Measurements from ENCODE around the gene SLC2A9. TPM values are rescaled to one million over a fixed set of nuclear protein-coding genes. Genes with fewer than 3 reads are reported as not detected.

SLC2A9 gene
- total and polyA plus RNA-seq, 8 donors, result 0.61 to 35.3 (median 2.7) TPM

DNA sequence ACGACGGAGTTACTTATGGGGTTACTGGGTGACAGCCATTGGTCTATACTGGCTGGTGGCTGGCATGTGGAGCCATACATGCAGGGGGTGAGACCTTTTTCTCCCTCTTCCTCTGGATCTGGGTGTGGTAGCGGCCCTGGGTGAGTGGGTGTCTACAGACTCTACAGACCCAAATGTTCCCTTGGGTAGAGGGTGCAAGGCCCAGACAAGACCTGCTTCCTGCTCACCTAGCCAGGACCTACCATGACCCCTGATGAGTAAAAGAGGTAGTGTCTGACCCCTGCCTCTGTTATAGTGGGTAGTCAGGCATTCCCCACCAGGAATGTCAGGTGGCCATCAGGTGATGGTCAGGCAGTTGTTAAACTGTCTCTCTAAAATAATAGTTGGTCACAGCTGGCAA, 66.8 kb downstream of the SLC2A9 start:
- WGBS, 5 donors, result 78 to 100% (median 93%) methylated on average over 3 of the region's 3 CpGs
- no peaks in the 10 kb centered on the region for H3K27me3 ChIP-seq
- peaks cover 0 to 3% (median 0%) of the 10 kb centered on the region in 4 donors for H3K4me1 ChIP-seq
- no peak for DNase-seq
- intact Hi-C loops (cut with DNase I; ENCODE audit: low total_unique reads), result no loop called here
- TF ChIP-seq, protein P1, sequence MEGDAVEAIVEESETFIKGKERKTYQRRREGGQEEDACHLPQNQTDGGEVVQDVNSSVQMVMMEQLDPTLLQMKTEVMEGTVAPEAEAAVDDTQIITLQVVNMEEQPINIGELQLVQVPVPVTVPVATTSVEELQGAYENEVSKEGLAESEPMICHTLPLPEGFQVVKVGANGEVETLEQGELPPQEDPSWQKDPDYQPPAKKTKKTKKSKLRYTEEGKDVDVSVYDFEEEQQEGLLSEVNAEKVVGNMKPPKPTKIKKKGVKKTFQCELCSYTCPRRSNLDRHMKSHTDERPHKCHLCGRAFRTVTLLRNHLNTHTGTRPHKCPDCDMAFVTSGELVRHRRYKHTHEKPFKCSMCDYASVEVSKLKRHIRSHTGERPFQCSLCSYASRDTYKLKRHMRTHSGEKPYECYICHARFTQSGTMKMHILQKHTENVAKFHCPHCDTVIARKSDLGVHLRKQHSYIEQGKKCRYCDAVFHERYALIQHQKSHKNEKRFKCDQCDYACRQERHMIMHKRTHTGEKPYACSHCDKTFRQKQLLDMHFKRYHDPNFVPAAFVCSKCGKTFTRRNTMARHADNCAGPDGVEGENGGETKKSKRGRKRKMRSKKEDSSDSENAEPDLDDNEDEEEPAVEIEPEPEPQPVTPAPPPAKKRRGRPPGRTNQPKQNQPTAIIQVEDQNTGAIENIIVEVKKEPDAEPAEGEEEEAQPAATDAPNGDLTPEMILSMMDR (IDR thresholded peaks at IDR 0.05), result no peak
- TF ChIP-seq EP300 (IDR thresholded peaks at IDR 0.05) (no peak), POLR2A (IDR thresholded peaks at IDR 0.05) (no peak)
- no peaks in the 10 kb centered on the region for H3K9me3 ChIP-seq
- H3K4me3 ChIP-seq, result no peak overlapping the region
- H3K27ac ChIP-seq, result no peak overlapping the region
- no peaks in the 10 kb centered on the region for H3K36me3 ChIP-seq

DNA sequence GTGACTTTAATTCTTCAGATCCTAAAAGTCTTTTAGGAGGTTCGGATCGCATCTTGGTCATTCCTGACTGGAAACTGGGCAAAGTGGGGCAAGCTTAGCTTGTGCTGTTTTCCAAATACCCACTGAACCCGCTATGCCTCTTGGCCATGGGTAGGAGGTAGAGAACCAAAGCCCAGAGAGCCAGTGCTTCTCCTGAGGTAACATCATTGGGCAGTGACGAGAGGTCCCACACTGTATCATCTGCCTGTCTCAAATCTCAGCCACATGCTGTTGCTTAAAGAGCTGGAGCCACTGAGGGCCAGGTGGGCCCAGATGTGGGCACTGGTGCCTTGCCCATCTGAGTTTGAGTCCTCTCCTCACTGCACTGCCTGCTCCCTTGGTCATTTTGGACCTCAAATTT, 68.2 kb downstream of the SLC2A9 start:
- H3K27ac ChIP-seq, result no peak overlapping the region
- no peaks in the 10 kb centered on the region for H3K36me3 ChIP-seq
- DNase-seq, result no peak
- no peak overlapping the region for H3K4me3 ChIP-seq
- intact Hi-C loops (cut with DNase I; ENCODE audit: low total_unique reads), result no loop called here
- 79 to 95% (median 90%) methylated on average over 4 of the region's 4 CpGs for WGBS, 5 donors
- H3K9me3 ChIP-seq, result no peaks in the 10 kb centered on the region
- peaks cover 0 to 3% (median 0%) of the 10 kb centered on the region in 4 donors for H3K4me1 ChIP-seq
- TF ChIP-seq EP300 (IDR thresholded peaks at IDR 0.05), result no peak
- no peak for TF ChIP-seq POLR2AphosphoS5 (IDR thresholded peaks at IDR 0.05)
- TF ChIP-seq POLR2A (IDR thresholded peaks at IDR 0.05), result no peak
- TF ChIP-seq, protein P1 (IDR thresholded peaks at IDR 0.05), result no peak
- H3K27me3 ChIP-seq, result no peaks in the 10 kb centered on the region

DNA sequence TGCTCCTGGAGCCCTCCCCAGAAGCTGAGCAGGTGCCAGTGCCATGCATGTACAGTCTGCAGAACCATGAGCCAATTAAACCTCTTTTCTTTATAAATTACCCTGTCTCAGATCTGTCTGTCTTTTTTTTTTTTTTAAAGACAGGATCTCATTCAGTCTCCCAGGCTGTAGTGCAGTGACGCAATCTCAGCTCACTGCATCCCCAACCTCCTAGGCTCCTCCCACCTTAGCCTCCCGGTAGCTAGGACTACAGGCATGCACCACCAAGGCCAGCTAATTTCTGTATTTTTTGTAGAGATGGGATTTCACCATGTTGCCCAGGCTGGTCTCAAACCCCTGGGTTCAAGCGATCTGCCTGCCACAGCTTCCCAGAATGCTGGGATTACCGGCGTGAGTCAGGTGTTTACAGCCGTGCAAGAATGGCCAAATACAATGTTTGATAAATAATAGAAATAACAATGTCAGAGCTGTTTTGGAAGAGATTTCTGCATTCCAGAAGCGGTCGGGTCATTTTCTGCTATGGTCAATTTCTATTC, 68.8 kb downstream of the SLC2A9 start:
- Histone ChIP-seq H3K4me3 (no peak overlapping the region), H3K27ac (no peak overlapping the region), H3K36me3 (no peaks in the 10 kb centered on the region), H3K4me1 (peaks cover 0 to 9% (median 3%) of the 10 kb centered on the region in 4 donors), H3K9me3 (no peaks in the 10 kb centered on the region), H3K27me3 (no peaks in the 10 kb centered on the region)
- intact Hi-C loops (cut with DNase I; ENCODE audit: low total_unique reads), result no loop called here
- no peak for DNase-seq
- WGBS, 5 donors, result 44 to 55% (median 52%) methylated on average over 8 of the region's 8 CpGs
- TF ChIP-seq, protein P1 (IDR thresholded peaks at IDR 0.05), result no peak
- TF ChIP-seq EP300 (IDR thresholded peaks at IDR 0.05) (no peak), POLR2A (IDR thresholded peaks at IDR 0.05) (no peak), POLR2AphosphoS5 (IDR thresholded peaks at IDR 0.05) (no peak)

DNA sequence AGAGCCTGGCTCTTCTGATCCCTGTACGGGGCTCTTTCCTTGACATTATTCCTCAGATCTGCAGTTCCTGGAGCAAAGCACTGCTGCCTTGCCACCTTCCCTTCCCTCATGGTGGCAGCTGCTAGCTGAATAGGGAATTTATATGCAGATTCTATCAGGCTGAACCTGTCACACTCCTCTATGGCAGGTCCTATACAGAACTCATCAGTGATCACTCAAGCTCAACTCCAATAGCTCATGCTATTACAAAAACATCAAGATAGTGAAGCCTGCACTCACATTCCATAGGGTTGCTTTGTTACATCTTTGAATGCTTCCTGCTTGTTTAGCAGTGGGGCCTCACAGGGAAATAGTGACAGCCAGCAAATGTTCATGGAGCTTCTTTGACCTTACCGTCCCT, 71.7 kb downstream of the SLC2A9 start:
- Histone ChIP-seq H3K9me3 (no peaks in the 10 kb centered on the region), H3K4me1 (peaks cover 0 to 17% (median 8%) of the 10 kb centered on the region in 4 donors), H3K27me3 (no peaks in the 10 kb centered on the region), H3K36me3 (no peaks in the 10 kb centered on the region), H3K4me3 (no peak overlapping the region), H3K27ac (no peak overlapping the region)
- WGBS, 5 donors, result 70 to 88% (median 87%) methylated on average over 2 of the region's 2 CpGs
- intact Hi-C loops (cut with DNase I; ENCODE audit: low total_unique reads), result no loop called here
- no peak for DNase-seq
- TF ChIP-seq POLR2A (IDR thresholded peaks at IDR 0.05) (no peak), EP300 (IDR thresholded peaks at IDR 0.05) (no peak), POLR2AphosphoS5 (IDR thresholded peaks at IDR 0.05) (no peak)
- TF ChIP-seq, protein P1 (IDR thresholded peaks at IDR 0.05), result no peak

All from stomach (tissue), 9 donors.